Posterior vena cava (tissue), 2 donors: ENCODE results near the gene EPHB3. TPM values are rescaled to one million over a fixed set of nuclear protein-coding genes. Genes with fewer than 3 reads are reported as not detected.
"Not testable (repeated sequence)": the region's sequence is repeated elsewhere in the genome, so short reads cannot be mapped to it uniquely, and the experiment has no call there.

Experiments
- DNase-seq: peaks from one replicate; pipeline ENCODE4 v3.0.0-alpha.2; 2020; ENCODE audit warnings: low spot score
- intact Hi-C, 2 donors: fragments of 100-400 bp; cut with DNase I; formaldehyde crosslinking; loops; one replicate each; pipeline versions ENCODE4 v1.14.1 to v1.14.2; 2022 to 2023
- total RNA-seq, 2 donors: library from RNA; stranded (reverse); fragmentation: NEBNext Ultra II Directional; extraction: Animal tissue kit (Norgen Biotek cat#: 25700); gene quantifications; one replicate each; pipeline ENCODE4 v1.2.1, GENCODE V29; 2021
- donor health status: DM: yes; HTN: yes; CAD: no.
- donor health status: DM: yes; HTN: yes; CAD: no.

EPHB3 gene
- total RNA-seq, 2 donors from 2014 or later = 6.9 to 10.8 TPM

- intact Hi-C loops = loop anchor here in 1 of 2 donors (10.0 kb wide), 1 partner anchor 80 kb away; no protein-coding TSS in a partner anchor
- DNase-seq = peak; percentile 65
Measured at GRCh38 chr3:184604615-184605290, 43.2 kb downstream of the EPHB3 start.

- DNase-seq = peak; percentile 44
- intact Hi-C loops = loop anchor here in 1 of 2 donors (10.0 kb wide), 1 partner anchor 77 kb away; no protein-coding TSS in a partner anchor
Measured at GRCh38 chr3:184608209-184608608, 46.6 kb downstream of the EPHB3 start.

DNA sequence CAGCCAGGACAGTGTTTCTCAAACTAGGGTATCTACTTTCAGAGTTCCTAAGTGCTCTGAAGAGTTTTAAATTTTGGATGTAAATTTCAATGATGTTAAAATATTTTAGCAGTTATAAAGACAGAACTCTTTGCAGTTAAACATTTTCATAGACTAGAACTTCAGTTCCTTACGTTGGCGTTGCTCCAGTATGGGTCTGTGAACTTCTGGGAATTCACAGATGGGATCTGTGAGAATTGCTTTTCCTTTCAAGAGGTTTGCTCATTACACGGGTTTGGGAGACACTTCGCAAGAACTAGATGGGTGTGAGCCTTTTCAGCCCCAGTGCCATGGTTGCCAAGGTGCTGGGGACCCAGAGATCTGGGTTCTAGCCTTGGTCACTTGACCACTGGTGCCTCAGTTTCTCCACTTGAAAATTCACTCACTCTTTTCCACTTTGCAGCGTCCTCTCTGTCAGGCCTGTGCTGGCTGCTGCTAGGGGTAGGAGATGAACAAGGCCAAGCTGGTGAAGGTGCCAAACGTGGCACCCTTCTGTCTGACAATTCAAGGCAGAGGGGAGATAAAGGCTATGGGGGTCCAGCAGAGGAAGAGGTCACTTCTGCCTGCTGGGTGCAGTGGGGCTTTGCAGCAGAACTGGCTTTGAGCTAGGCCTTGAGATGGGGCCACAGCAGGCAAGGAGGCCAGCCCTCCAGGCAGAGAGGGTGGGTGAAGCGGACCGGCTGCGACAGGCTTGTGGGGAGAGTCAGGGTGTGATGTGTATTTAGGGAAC, 48.1 kb downstream of the EPHB3 start:
- peak; percentile 57 for DNase-seq
- intact Hi-C loops = loop anchor here in 1 of 2 donors (10.0 kb wide), 1 partner anchor 75 kb away; no protein-coding TSS in a partner anchor

DNA sequence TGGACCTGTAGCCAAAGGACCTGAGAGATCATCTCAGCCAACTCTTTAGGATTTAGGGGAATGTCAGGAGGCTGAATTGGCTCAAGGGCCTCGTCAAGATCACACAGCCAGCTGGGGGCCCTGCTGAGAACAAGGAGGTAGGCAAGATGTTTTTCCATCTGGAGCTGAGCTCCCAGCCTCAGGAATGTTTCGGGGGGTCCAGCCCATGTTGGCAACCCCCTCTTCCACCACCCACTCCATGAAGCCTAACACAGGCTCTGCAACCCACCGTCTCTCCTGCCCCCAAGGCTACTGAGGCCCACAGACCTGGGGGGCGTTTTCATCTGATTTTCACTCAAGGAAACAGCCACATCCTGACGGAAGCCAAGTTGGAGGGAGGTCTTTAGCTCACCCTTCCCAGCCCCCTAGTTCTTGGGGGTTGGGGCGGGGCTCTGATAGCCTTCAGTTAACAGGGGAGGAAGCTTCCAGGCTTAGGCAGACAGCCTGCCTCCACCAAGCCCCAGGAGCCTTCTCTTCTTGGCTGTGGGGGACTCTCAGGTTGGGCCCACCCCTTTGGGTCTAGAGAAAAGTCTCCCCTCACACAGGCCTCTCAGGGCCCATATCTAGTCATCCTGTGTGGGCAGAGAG, 48.8 kb downstream of the EPHB3 start:
- intact Hi-C loops = no loop called here
- peak; percentile 31 for DNase-seq

- peak; percentile 86 for DNase-seq
- intact Hi-C loops = no loop called here
Measured at GRCh38 chr3:184611607-184612281, 50.2 kb downstream of the EPHB3 start.

GRCh38 chr3:184615396-184615795, 53.8 kb downstream of the EPHB3 start:
- no peak for DNase-seq
- intact Hi-C loops = no loop called here

GRCh38 chr3:184616436-184616835, 54.9 kb downstream of the EPHB3 start:
- DNase-seq = no peak
- intact Hi-C loops = no loop called here

DNA sequence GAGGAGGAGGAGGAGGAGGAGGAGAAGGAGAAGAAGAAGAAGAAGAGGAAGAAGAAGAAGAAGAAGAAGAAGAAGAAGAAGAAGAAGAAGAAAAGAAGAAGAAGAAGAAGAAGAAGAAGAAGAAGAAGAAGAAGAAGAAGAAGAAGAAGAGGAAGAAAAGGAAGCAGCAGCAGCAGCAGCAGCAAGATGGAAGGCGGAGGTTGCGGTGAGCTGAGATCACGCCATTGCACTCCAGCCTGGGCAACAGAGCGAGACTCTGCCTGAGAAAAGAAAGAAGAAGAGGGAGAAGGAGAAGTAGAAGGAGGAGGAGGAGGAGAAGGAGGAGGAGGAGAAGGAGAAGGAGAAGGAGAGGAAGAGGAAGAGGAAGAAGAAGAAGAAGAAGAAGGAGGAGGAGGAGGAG, 55.7 kb downstream of the EPHB3 start:
- DNase-seq, intact Hi-C loops: not testable (repeated sequence)

GRCh38 chr3:184618811-184619210, 57.2 kb downstream of the EPHB3 start:
- intact Hi-C loops = no loop called here
- DNase-seq = peak; percentile 71

GRCh38 chr3:184619369-184619768, 57.8 kb downstream of the EPHB3 start:
- peak; percentile 76 for DNase-seq
- intact Hi-C loops = no loop called here

- intact Hi-C loops = no loop called here
- DNase-seq = no peak
Measured at GRCh38 chr3:184619787-184620430, 58.3 kb downstream of the EPHB3 start.

GRCh38 chr3:184620475-184621119, 59.0 kb downstream of the EPHB3 start:
- intact Hi-C loops = no loop called here
- no peak for DNase-seq

DNA sequence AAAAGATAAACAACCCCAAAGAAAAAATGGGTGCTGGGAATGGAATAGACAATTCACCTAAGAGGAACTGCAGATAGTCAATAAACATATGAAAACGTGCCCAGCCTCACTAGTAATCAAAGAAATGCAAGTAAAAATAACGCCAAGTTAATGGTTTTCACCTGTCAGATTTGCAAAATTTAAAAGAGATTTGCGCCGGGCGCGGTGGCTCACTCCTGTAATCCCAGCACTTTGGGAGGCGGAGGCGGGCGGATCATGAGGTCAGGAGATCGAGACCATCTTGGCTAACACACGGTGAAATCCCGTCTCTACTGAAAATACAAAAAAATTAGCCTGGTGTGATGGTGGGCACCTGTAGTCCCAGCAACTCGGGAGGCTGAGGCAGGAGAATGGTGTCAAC, 60.6 kb downstream of the EPHB3 start:
- intact Hi-C loops, DNase-seq: not testable (repeated sequence)

DNA sequence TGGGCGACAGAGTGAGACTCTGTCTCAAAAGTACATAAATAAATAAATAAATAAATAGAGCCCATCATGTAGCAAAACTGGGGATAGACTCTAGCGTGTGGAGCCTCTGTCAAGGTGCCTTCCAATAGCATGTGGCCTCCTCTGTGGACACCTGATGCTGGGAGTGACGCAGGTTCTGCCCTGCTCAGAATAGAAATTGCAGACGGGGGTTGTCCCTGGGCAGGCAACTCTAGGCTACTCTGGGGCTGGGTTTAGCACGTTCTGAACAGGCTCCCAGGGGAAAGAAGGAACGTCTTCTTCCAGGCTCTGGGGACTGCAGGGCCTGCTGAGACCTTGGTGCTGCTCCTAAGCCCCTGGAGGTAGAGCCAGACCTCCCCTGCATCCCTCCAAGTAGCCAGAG, 65.3 kb downstream of the EPHB3 start:
- no peak for DNase-seq
- intact Hi-C loops = loop anchor here in 1 of 2 donors (5.0 kb wide), 1 partner anchor 195 kb away; no protein-coding TSS in a partner anchor

DNA sequence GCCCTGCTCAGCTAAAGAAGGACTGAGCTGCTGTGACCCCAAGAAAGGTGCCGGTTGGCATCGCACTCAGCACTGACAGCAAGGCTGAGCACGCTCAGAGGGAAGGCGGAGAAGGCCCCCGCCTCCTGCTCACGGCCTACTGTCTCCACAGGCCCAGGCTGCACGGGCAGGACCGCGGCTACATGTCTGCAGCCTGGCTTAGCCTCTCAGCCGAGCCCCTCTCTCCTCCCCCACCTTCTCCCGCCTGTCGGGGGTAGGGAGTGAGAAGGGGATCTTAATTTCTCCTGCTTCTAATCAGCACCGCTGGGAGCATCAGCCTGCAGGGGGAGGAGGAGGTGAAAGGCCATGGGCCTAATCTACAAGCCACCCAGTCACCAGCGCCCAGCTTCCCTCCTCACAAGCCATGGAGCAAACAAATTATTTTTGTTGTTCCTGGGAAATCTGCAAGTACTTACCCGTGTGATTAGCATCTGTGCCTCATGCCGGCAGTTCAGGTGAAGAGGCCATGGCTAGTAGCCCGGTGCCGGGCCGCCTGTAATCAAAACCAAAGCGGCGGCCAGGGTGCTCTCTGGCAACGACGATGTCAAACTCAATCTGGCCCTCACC, 68.1 kb downstream of the EPHB3 start:
- intact Hi-C loops = loop anchor here in 1 of 2 donors (5.0 kb wide), 1 partner anchor 197 kb away; no protein-coding TSS in a partner anchor
- DNase-seq = no peak

DNA sequence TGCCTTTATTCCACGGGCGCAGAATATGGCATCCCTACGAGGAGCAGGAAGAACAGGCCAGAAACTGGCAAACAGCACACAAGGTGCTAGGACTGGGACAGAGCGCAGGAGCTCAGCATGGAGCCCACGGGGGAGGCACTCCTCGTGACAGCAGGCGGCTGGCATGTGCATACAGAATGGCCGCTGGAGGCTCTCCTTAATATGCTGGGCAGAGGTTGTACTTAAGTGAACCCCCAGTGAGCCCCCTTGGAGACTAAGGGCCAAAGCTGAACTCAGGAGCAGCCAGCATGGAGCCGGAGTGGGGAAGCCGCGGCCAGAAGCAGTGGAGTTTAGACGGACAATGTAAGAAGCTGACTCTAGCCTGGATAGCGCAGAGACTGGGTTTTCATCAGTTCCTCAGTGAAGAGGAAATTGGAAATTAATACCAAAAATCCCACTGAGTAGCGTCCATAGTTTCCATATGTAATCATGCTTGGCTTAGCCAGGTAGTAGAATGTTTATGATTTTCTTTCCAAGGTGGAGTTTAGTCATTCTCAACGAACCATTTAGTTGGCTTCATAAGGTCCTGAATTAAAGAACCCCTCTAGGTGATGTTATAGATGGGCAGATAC, 69.4 kb downstream of the EPHB3 start:
- DNase-seq = no peak
- intact Hi-C loops = no loop called here

DNA sequence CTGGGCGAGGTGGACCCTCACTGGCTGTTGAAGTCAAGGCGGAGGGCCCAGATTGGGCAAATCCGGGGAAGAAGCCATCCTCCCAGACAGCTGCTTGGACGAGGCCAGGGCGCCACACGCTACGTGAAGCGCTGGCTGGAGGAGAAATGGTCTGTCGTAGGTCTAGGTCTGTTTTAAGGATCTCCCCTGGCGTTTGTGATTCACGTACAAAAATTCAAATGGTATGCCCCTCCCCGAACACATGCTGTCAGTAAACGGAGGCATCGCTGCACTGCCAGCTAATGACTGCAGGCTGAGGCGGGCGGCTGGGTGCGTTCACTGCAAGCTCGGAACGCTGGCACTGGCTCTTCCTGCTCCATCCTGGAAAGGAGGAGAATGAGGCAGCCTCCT, 69.9 kb downstream of the EPHB3 start:
- intact Hi-C loops = no loop called here
- peak; percentile 54 for DNase-seq
